RPMI8226 (cell line): ENCODE measurements around the gene SEMA4G.
A peak's percentile ranks its signal among the peaks of the same experiment; 100 is the strongest.

ENCODE experiments used
- DNase-seq: peaks from one replicate; pipeline ENCODE4 v3.0.0-alpha.2; 2015

The SEMA4G gene

GRCh38 chr10:100969187-100970075 lies at the start of gene SEMA4G:
Gene SEMA4G (plus strand): TSS chr10:100969504. CDS start chr10:100972913, 3,409 bp downstream.
- peak; percentile 42 for DNase-seq

GRCh38 chr10:100923580-100923979 lies 45.7 kb upstream of the SEMA4G start:
- DNase-seq, result no peak

GRCh38 chr10:100927266-100927665 lies 42.0 kb upstream of the SEMA4G start:
- DNase-seq, result no peak

GRCh38 chr10:100928039-100928438 lies 41.3 kb upstream of the SEMA4G start:
- DNase-seq, result no peak

GRCh38 chr10:100930368-100930767 lies 38.9 kb upstream of the SEMA4G start:
- DNase-seq, result no peak

- no peak for DNase-seq
These were observed 35.1 kb upstream of the SEMA4G start for GRCh38 chr10:100934084-100934659.

- DNase-seq, result no peak
These were observed 29.4 kb upstream of the SEMA4G start for GRCh38 chr10:100939763-100940344.

- no peak for DNase-seq
These were observed 27.1 kb upstream of the SEMA4G start for GRCh38 chr10:100942229-100942628.

GRCh38 chr10:100943508-100943907 lies 25.8 kb upstream of the SEMA4G start:
- no peak for DNase-seq

- no peak for DNase-seq
These were observed 23.6 kb upstream of the SEMA4G start for GRCh38 chr10:100945754-100946153.

- DNase-seq, result no peak
These were observed 20.4 kb upstream of the SEMA4G start for GRCh38 chr10:100948916-100949315.

- no peak for DNase-seq
These were observed 9.1 kb upstream of the SEMA4G start for GRCh38 chr10:100960251-100960650.

GRCh38 chr10:100962351-100963080 lies 6.8 kb upstream of the SEMA4G start:
- no peak for DNase-seq

- DNase-seq, result no peak
These were observed 5.5 kb upstream of the SEMA4G start for GRCh38 chr10:100963826-100964225.

GRCh38 chr10:100965820-100966219 lies 3.5 kb upstream of the SEMA4G start:
- no peak for DNase-seq

GRCh38 chr10:100966887-100967286 lies 2.4 kb upstream of the SEMA4G start:
- no peak for DNase-seq

GRCh38 chr10:100967332-100967731 lies 2.0 kb upstream of the SEMA4G start:
- no peak for DNase-seq

- DNase-seq, result no peak
These were observed 1.1 kb upstream of the SEMA4G start for GRCh38 chr10:100968062-100968736.

GRCh38 chr10:100968863-100969186 lies 479 bp upstream of the SEMA4G start:
- no peak for DNase-seq

GRCh38 chr10:100970076-100970913 lies 991 bp downstream of the SEMA4G start:
- DNase-seq, result no peak

- no peak for DNase-seq
These were observed 1.9 kb downstream of the SEMA4G start for GRCh38 chr10:100970914-100971811.
